H9 (cell line): ENCODE data around the gene CXCR5. TPM values are rescaled to one million over a fixed set of nuclear protein-coding genes. Genes with fewer than 3 reads are reported as not detected.

ENCODE experiments used
- DNase-seq: peaks from one replicate; pipeline ENCODE4 v3.0.0-alpha.2; 2017
- H2AFZ ChIP-seq: one replicate; pipeline ENCODE4 v1.6.1; 2013; ENCODE audit warnings: mild to moderate bottlenecking, low read length, control low read depth, moderate library complexity
- H2AK5ac ChIP-seq: 2 replicates; pipeline ENCODE4 v1.6.1; 2013; ENCODE audit warnings: low read length, control low read depth, mixed read lengths; ENCODE audit not compliant: insufficient read length
- H2BK120ac ChIP-seq: one replicate; pipeline ENCODE4 v1.6.1; 2013; ENCODE audit warnings: low read depth, mild to moderate bottlenecking, low read length, control low read depth, inconsistent platforms; ENCODE audit not compliant: poor library complexity, severe bottlenecking
- H2BK12ac ChIP-seq: 2 replicates; pipeline ENCODE4 v1.6.1; 2013; ENCODE audit warnings: low read length, control low read depth, mixed read lengths, low read depth; ENCODE audit not compliant: insufficient read length
- H2BK15ac ChIP-seq: 2 replicates; pipeline ENCODE4 v1.6.1; 2013; ENCODE audit warnings: low read depth, low read length, control low read depth
- H2BK20ac ChIP-seq: one replicate; pipeline ENCODE4 v1.6.1; 2013; ENCODE audit warnings: low read depth, mild to moderate bottlenecking, low read length, control low read depth, inconsistent platforms; ENCODE audit not compliant: poor library complexity, severe bottlenecking
- H2BK5ac ChIP-seq: 2 replicates; pipeline ENCODE4 v1.6.1; 2013; ENCODE audit warnings: low read length, control low read depth, mixed read lengths; ENCODE audit not compliant: insufficient read length
- H3K14ac ChIP-seq: 2 replicates; pipeline ENCODE4 v1.6.1; 2013; ENCODE audit warnings: low read length, control low read depth; ENCODE audit not compliant: insufficient read depth
- H3K18ac ChIP-seq: 2 replicates; pipeline ENCODE4 v1.6.1; 2013; ENCODE audit warnings: low read depth, mild to moderate bottlenecking, mixed read lengths, low read length, control low read depth; ENCODE audit not compliant: insufficient read length
- H3K23ac ChIP-seq: 2 replicates; pipeline ENCODE4 v1.6.1; 2013; ENCODE audit warnings: low read length, control low read depth, mixed read lengths, low read depth; ENCODE audit not compliant: insufficient read length
- H3K23me2 ChIP-seq: 2 replicates; pipeline ENCODE4 v1.6.1; 2013; ENCODE audit warnings: low read depth, mild to moderate bottlenecking, mixed read lengths, low read length, control low read depth; ENCODE audit not compliant: insufficient read length, poor library complexity, severe bottlenecking
- H3K27ac ChIP-seq: 2 replicates; pipeline ENCODE4 v1.5.1; 2013; ENCODE audit warnings: low read length, control low read depth, mixed read lengths, low read depth; ENCODE audit not compliant: insufficient read length
- H3K27me3 ChIP-seq: 2 replicates; pipeline ENCODE4 v1.6.1; 2013; ENCODE audit warnings: low read length, control low read depth, inconsistent platforms; ENCODE audit not compliant: insufficient read depth
- H3K4ac ChIP-seq: 2 replicates; pipeline ENCODE4 v1.6.1; 2013; ENCODE audit warnings: low read depth, mild to moderate bottlenecking, control low read depth, inconsistent platforms, low read length, moderate library complexity
- H3K4me1 ChIP-seq: 2 replicates; pipeline ENCODE4 v1.6.1; 2013; ENCODE audit warnings: low read length, control low read depth, inconsistent platforms; ENCODE audit not compliant: insufficient read depth
- H3K4me2 ChIP-seq: 2 replicates; pipeline ENCODE4 v1.6.1; 2013; ENCODE audit warnings: low read length, control low read depth, mixed read lengths; ENCODE audit not compliant: insufficient read length, insufficient read depth
- H3K56ac ChIP-seq: 2 replicates; pipeline ENCODE4 v1.6.1; 2013; ENCODE audit warnings: low read depth, mild to moderate bottlenecking, mixed read lengths, low read length, control low read depth; ENCODE audit not compliant: insufficient read length
- H3K79me1 ChIP-seq: 2 replicates; pipeline ENCODE4 v1.6.1; 2013; ENCODE audit warnings: low read depth, mild to moderate bottlenecking, moderate library complexity, low read length, control low read depth, inconsistent platforms; ENCODE audit not compliant: insufficient read depth, poor library complexity, severe bottlenecking
- H3K79me2 ChIP-seq: 2 replicates; pipeline ENCODE4 v1.6.1; 2013; ENCODE audit warnings: low read length, control low read depth, inconsistent platforms; ENCODE audit not compliant: insufficient read depth
- H3K9ac ChIP-seq: 2 replicates; pipeline ENCODE4 v1.6.1; 2013; ENCODE audit warnings: low read length, control low read depth, mixed read lengths; ENCODE audit not compliant: insufficient read length; ENCODE audit errors: extremely low read depth
- H3K9me3 ChIP-seq: one replicate; pipeline ENCODE4 v1.6.1; 2013; ENCODE audit warnings: low read depth, low read length, inconsistent platforms; ENCODE audit not compliant: control insufficient read depth
- H3T11ph ChIP-seq: one replicate; pipeline ENCODE4 v1.6.1; 2013; ENCODE audit warnings: mild to moderate bottlenecking, low read length, control low read depth, inconsistent platforms
- H4K20me1 ChIP-seq: one replicate; pipeline ENCODE4 v1.6.1; 2013; ENCODE audit not compliant: control insufficient read depth, insufficient read length, insufficient read depth
- H4K5ac ChIP-seq: 2 replicates; pipeline ENCODE4 v1.6.1; 2013; ENCODE audit warnings: low read depth, mild to moderate bottlenecking, mixed read lengths, low read length, control low read depth; ENCODE audit not compliant: insufficient read length
- H4K8ac ChIP-seq: replicated peaks from 2 replicates; pipeline ENCODE4 v1.6.1; 2013; ENCODE audit warnings: low read length, control low read depth, mixed read lengths, low read depth; ENCODE audit not compliant: insufficient read length
- H4K91ac ChIP-seq: 2 replicates; pipeline ENCODE4 v1.6.1; 2013; ENCODE audit warnings: low read depth, mild to moderate bottlenecking, moderate library complexity, mixed read lengths, low read length, control low read depth; ENCODE audit not compliant: insufficient read length
- H3K27ac Mint-ChIP-seq, 3 experiments: 2 replicates in 2 of 3; 3 replicates in 1 of 3; pipeline ENCODE4 v1.8.0; 2020 to 2021; ENCODE audit warnings: mixed read lengths in 3 of 3, mild to moderate bottlenecking in 1 of 3, moderate library complexity in 1 of 3
- H3K27me3 Mint-ChIP-seq: 2 replicates; pipeline ENCODE4 v1.8.0; 2021; ENCODE audit warnings: low read depth, mild to moderate bottlenecking, moderate library complexity, mixed read lengths
- H3K36me3 Mint-ChIP-seq, 3 experiments: 2 replicates in 2 of 3; 3 replicates in 1 of 3; pipeline ENCODE4 v1.8.0; 2020 to 2021; ENCODE audit warnings: low read depth in 3 of 3, mixed read lengths in 3 of 3; ENCODE audit not compliant: insufficient read depth in 1 of 3
- H3K4me1 Mint-ChIP-seq, 2 experiments: 2 replicates each; pipeline ENCODE4 v1.8.0; 2020; ENCODE audit warnings: mixed read lengths in 2 of 2
- H3K4me3 Mint-ChIP-seq, 2 experiments: 2 replicates in 1 of 2; 3 replicates in 1 of 2; pipeline ENCODE4 v1.8.0; 2020 to 2021; ENCODE audit warnings: mild to moderate bottlenecking in 2 of 2, mixed read lengths in 2 of 2, moderate library complexity in 1 of 2
- H3K9me3 Mint-ChIP-seq, 2 experiments: 2 replicates in 1 of 2; 3 replicates in 1 of 2; pipeline ENCODE4 v1.8.0; 2020; ENCODE audit warnings: mild to moderate bottlenecking in 2 of 2, mixed read lengths in 2 of 2, moderate library complexity in 1 of 2
- CTCF ChIP-seq: fragments of 200-600 bp; sonication (generic); conservative IDR thresholded peaks from 3 replicates; pipeline ENCODE4 v1.8.0; 2021; ENCODE audit warnings: antibody characterized with exemption, mild to moderate bottlenecking
- WGBS: extraction: QIAGEN DNeasy Blood & Tissue Kit; methylation state at CpG from one replicate; pipeline ENCODE4 v1.1.7; 2013; ENCODE audit warnings: missing lambda C conversion rate, low lambda C conversion rate, mixed read lengths; ENCODE audit not compliant: insufficient read length; ENCODE audit errors: extremely low coverage; 5-methylcytosine and 5-hydroxymethylcytosine counted together
- total RNA-seq: library from RNA; stranded (reverse); gene quantifications from 2 replicates; pipeline ENCODE4 v1.2.1, GENCODE V29; 2021

CXCR5 gene
- total RNA-seq, 1 experiment from 2014 or later: 0.07 TPM

DNA sequence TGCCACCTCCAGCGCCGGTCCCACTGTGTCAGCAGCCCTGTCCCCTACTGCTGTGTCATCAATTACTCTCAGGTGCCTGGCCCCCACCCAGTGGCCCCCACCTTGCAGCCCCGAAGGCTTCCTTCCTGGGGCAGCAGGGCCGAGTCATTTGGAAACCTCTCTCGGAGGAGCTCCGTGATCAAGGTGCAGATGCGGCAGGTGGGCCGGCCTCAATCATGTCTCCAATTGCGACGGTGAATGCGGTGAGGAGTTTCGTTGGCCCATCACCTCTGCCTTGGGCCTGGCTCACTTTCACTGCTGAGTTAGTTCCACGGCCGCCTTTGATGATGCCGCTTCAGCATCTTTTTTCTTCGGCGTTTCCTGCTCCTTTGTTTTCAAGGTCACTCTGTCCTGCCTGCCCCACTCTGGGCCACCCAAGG is 11.3 kb upstream of the CXCR5 start:
- H3K4me1 ChIP-seq: peaks cover 13% of the 10 kb centered on the region; the same call in 1 of the 2 replicates
- no peak overlapping the region for H3K23ac ChIP-seq
- Mint-ChIP-seq H3K27ac (no peak overlapping the region), H3K4me3 (no peak overlapping the region), H3K36me3 (no peaks in the 10 kb centered on the region), H3K9me3 (no peaks in the 10 kb centered on the region), H3K27me3 (peaks cover 1% of the 10 kb centered on the region; the same call in 1 of the 2 replicates), H3K4me1 (peaks cover 31 to 34% of the 10 kb centered on the region in 2 experiments)
- no peaks in the 10 kb centered on the region for H4K20me1 ChIP-seq
- TF ChIP-seq CTCF: no peak
- no peaks in the 10 kb centered on the region for H3K79me1 ChIP-seq
- H3K4ac ChIP-seq: no peak overlapping the region
- H3K27ac ChIP-seq: no peak overlapping the region
- H4K5ac ChIP-seq: no peak overlapping the region
- H2BK120ac ChIP-seq: no peak overlapping the region
- no peak overlapping the region for H2AFZ ChIP-seq
- H3K18ac ChIP-seq: no peak overlapping the region
- H3K23me2 ChIP-seq: no peaks in the 10 kb centered on the region
- no peak overlapping the region for H3K9ac ChIP-seq
- H2BK12ac ChIP-seq: no peak overlapping the region
- no peak overlapping the region for H3K4me2 ChIP-seq
- no CpG with 5 or more reads among the region's 17 CpGs for WGBS
- H3K56ac ChIP-seq: no peak overlapping the region
- no peak overlapping the region for H4K8ac ChIP-seq
- no peak overlapping the region for H2BK20ac ChIP-seq
- H3K14ac ChIP-seq: no peak overlapping the region
- H2BK5ac ChIP-seq: no peak overlapping the region
- H3K79me2 ChIP-seq: no peaks in the 10 kb centered on the region
- H2BK15ac ChIP-seq: no peak overlapping the region
- H3K27me3 ChIP-seq: no peaks in the 10 kb centered on the region
- H2AK5ac ChIP-seq: no peak overlapping the region
- no peak for DNase-seq
- no peak overlapping the region for H4K91ac ChIP-seq
- H3K9me3 ChIP-seq: no peaks in the 10 kb centered on the region
- H3T11ph ChIP-seq: no peak overlapping the region
